Rectal smooth muscle tissue (tissue), 1 donor: ENCODE measurements around the gene APC2.
A peak's percentile ranks its signal among the peaks of the same experiment; 100 is the strongest.

ENCODE experiments used
- H3K27ac ChIP-seq: one replicate; pipeline ENCODE4 v1.7.0; 2013; ENCODE audit warnings: low read depth, low read length, inconsistent platforms
- H3K27me3 ChIP-seq: one replicate; pipeline ENCODE4 v1.7.0; 2013; ENCODE audit warnings: low read length; ENCODE audit not compliant: control insufficient read depth, insufficient read depth
- H3K36me3 ChIP-seq: one replicate; pipeline ENCODE4 v1.7.0; 2013; ENCODE audit warnings: low read length; ENCODE audit not compliant: control insufficient read depth, insufficient read depth
- H3K4me1 ChIP-seq: one replicate; pipeline ENCODE4 v1.7.0; 2013; ENCODE audit warnings: low read length; ENCODE audit not compliant: control insufficient read depth, insufficient read depth
- H3K4me3 ChIP-seq: one replicate; pipeline ENCODE4 v1.7.0; 2013; ENCODE audit warnings: low read length
- H3K9ac ChIP-seq: one replicate; pipeline ENCODE4 v1.7.0; 2013; ENCODE audit warnings: low read length

Gene APC2

GRCh38 chr19:1501200-1501595 is 51.3 kb downstream of the APC2 start:
- Histone ChIP-seq H3K4me3 (no peak overlapping the region), H3K36me3 (no peaks in the 10 kb centered on the region), H3K27me3 (peaks cover 18% of the 10 kb centered on the region), H3K9ac (no peak overlapping the region), H3K4me1 (no peaks in the 10 kb centered on the region), H3K27ac (no peak overlapping the region)

- Histone ChIP-seq H3K9ac (no peak overlapping the region), H3K4me3 (no peak overlapping the region), H3K27me3 (peaks cover 14% of the 10 kb centered on the region), H3K36me3 (no peaks in the 10 kb centered on the region), H3K4me1 (no peaks in the 10 kb centered on the region), H3K27ac (no peak overlapping the region)
These were observed 52.6 kb downstream of the APC2 start for GRCh38 chr19:1502433-1503088.

- Histone ChIP-seq H3K27me3 (peaks cover 13% of the 10 kb centered on the region), H3K4me3 (no peak overlapping the region), H3K36me3 (no peaks in the 10 kb centered on the region), H3K9ac (no peak overlapping the region), H3K27ac (no peak overlapping the region), H3K4me1 (no peaks in the 10 kb centered on the region)
These were observed 53.4 kb downstream of the APC2 start for GRCh38 chr19:1503089-1503924.

- Histone ChIP-seq H3K27me3 (peaks cover 13% of the 10 kb centered on the region), H3K27ac (no peak overlapping the region), H3K9ac (no peak overlapping the region), H3K36me3 (no peaks in the 10 kb centered on the region), H3K4me3 (no peak overlapping the region), H3K4me1 (no peaks in the 10 kb centered on the region)
These were observed 54.2 kb downstream of the APC2 start for GRCh38 chr19:1503925-1504773.

GRCh38 chr19:1505012-1505411 is 55.1 kb downstream of the APC2 start:
- Histone ChIP-seq H3K9ac (no peak overlapping the region), H3K27ac (no peak overlapping the region), H3K36me3 (no peaks in the 10 kb centered on the region), H3K4me3 (no peak overlapping the region), H3K4me1 (no peaks in the 10 kb centered on the region), H3K27me3 (peaks cover 13% of the 10 kb centered on the region)

- Histone ChIP-seq H3K36me3 (no peaks in the 10 kb centered on the region), H3K9ac (no peak overlapping the region), H3K27me3 (peaks cover 13% of the 10 kb centered on the region), H3K4me1 (no peaks in the 10 kb centered on the region), H3K27ac (no peak overlapping the region), H3K4me3 (no peak overlapping the region)
These were observed 56.3 kb downstream of the APC2 start for GRCh38 chr19:1505991-1506881.

GRCh38 chr19:1507192-1507660 is 57.3 kb downstream of the APC2 start:
- Histone ChIP-seq H3K4me3 (peak overlapping the region; percentile 55), H3K9ac (no peak overlapping the region), H3K36me3 (no peaks in the 10 kb centered on the region), H3K27me3 (peaks cover 18% of the 10 kb centered on the region), H3K27ac (peak overlapping the region; percentile 84), H3K4me1 (no peaks in the 10 kb centered on the region)

GRCh38 chr19:1507763-1508506 is 58.0 kb downstream of the APC2 start:
- peak overlapping the region; percentile 75 for H3K4me3 ChIP-seq
- no peaks in the 10 kb centered on the region for H3K4me1 ChIP-seq
- peak overlapping the region; percentile 84 for H3K27ac ChIP-seq
- peaks cover 18% of the 10 kb centered on the region for H3K27me3 ChIP-seq
- H3K36me3 ChIP-seq: no peaks in the 10 kb centered on the region
- no peak overlapping the region for H3K9ac ChIP-seq

GRCh38 chr19:1508507-1508856 is 58.6 kb downstream of the APC2 start:
- H3K4me3 ChIP-seq: no peak overlapping the region
- no peak overlapping the region for H3K27ac ChIP-seq
- H3K27me3 ChIP-seq: peaks cover 13% of the 10 kb centered on the region

GRCh38 chr19:1509602-1510441 is 59.9 kb downstream of the APC2 start:
- Histone ChIP-seq H3K27ac (no peak overlapping the region), H3K27me3 (peaks cover 4% of the 10 kb centered on the region), H3K4me1 (no peaks in the 10 kb centered on the region)

More at GRCh38 chr19:1508507-1508856, 58.6 kb downstream of the APC2 start:
- Histone ChIP-seq H3K36me3 (no peaks in the 10 kb centered on the region), H3K4me1 (no peaks in the 10 kb centered on the region), H3K9ac (no peak overlapping the region)

More at GRCh38 chr19:1509602-1510441, 59.9 kb downstream of the APC2 start:
- Histone ChIP-seq H3K9ac (no peak overlapping the region), H3K36me3 (no peaks in the 10 kb centered on the region), H3K4me3 (no peak overlapping the region)
